Measurements from ENCODE around the gene PAK1. TPM values are rescaled to one million over a fixed set of nuclear protein-coding genes. Genes with fewer than 3 reads are reported as not detected.
"Not testable (repeated sequence)": the region's sequence is repeated elsewhere in the genome, so short reads cannot be mapped to it uniquely, and the experiment has no call there.

Gene PAK1
- total RNA-seq, 4 donors from 2014 or later, result 17.8 to 34.5 (median 21.6) TPM

DNA sequence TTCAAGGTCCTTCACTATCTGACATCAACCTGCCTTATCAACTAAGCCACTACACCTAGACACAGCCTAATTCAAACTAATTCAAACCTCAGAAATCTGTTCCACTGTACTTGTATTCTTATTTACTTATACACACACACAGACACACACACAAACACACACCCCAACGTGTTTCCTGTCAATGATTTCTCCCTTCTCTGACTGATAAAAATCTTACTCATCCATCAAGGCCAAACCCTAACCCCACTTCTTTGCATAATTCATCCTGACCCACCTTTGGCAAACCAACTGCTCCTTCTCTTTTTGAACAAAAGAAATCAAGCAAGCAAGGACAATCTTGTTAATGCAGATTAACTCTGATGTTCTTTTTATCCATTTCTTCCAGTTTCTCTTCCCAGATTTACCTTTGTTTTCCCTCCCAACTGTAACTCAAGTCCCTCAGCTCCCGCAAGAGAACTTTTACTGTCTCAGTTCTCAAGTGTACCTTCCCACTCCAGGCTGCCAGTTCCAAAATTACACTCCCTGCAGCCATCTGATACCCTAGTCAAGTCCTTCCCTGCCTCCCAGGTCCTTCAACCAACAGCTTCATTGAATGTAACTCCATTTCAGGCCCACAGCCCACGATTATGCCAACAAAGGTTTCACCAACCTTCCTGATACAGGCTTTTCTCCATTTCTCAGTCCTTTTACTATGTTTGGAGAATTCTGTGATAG is 78.3 kb downstream of the PAK1 start:
- intact Hi-C loops (cut with DNase I; ENCODE audit: low total_unique reads), result no loop called here
- H3K4me3 ChIP-seq (ENCODE audit: low read depth, poor library complexity, severe bottlenecking), result no peak overlapping the region
- TF ChIP-seq, protein P1, sequence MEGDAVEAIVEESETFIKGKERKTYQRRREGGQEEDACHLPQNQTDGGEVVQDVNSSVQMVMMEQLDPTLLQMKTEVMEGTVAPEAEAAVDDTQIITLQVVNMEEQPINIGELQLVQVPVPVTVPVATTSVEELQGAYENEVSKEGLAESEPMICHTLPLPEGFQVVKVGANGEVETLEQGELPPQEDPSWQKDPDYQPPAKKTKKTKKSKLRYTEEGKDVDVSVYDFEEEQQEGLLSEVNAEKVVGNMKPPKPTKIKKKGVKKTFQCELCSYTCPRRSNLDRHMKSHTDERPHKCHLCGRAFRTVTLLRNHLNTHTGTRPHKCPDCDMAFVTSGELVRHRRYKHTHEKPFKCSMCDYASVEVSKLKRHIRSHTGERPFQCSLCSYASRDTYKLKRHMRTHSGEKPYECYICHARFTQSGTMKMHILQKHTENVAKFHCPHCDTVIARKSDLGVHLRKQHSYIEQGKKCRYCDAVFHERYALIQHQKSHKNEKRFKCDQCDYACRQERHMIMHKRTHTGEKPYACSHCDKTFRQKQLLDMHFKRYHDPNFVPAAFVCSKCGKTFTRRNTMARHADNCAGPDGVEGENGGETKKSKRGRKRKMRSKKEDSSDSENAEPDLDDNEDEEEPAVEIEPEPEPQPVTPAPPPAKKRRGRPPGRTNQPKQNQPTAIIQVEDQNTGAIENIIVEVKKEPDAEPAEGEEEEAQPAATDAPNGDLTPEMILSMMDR (IDR thresholded peaks at IDR 0.05), result no peak
- TF ChIP-seq POLR2A (IDR thresholded peaks at IDR 0.05), result no peak
- no peak for DNase-seq (ENCODE audit: low spot score in 2 of 2)
- 57 to 59% methylated on average over 3 of the region's 3 CpGs for WGBS, 2 donors

DNA sequence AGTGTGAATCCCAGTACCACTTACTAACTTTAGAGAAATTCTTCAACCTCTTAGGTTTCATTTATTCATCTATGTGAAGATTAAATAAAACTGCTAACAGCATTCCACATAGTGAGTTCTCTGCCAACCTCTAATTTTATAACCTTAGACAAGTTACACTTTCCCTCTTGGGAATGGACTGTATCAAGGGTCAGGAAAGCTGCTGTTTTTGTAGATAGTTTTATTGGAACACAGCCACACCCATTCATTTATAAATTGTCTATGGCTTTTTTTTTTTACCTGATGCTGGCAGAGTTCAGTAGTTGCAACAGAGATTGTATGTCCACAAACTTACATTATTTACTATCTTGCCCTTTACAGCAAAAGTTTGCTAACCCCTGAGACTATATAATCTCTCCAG is 81.1 kb downstream of the PAK1 start:
- no peak for DNase-seq (ENCODE audit: low spot score in 2 of 2)
- TF ChIP-seq, protein P1 (IDR thresholded peaks at IDR 0.05), result no peak
- TF ChIP-seq POLR2A (IDR thresholded peaks at IDR 0.05), result no peak
- H3K4me3 ChIP-seq (ENCODE audit: low read depth, poor library complexity, severe bottlenecking), result no peak overlapping the region
- intact Hi-C loops (cut with DNase I; ENCODE audit: low total_unique reads), result no loop called here

DNA sequence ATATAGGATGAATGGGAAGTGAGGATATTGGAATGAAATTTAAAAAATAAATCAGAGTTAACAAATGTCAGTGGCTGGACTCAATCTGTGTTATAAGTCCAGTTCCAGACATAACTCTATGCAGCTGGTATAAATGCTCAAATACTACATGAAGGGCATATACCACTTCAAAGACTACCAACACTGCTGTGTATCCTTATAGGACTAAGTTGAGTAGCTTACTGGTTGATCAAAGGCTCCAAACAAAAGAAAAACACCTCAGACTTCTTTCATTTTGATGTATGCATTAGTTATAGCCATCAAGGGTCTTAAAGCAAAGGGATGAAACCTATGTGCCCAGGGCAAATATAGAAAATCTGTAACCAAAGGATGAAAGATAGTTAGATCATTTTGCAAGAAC is 86.2 kb downstream of the PAK1 start:
- intact Hi-C loops (cut with DNase I; ENCODE audit: low total_unique reads), result no loop called here
- no peak overlapping the region for H3K4me3 ChIP-seq (ENCODE audit: low read depth, poor library complexity, severe bottlenecking)
- DNase-seq (ENCODE audit: low spot score in 2 of 2), result no peak
- TF ChIP-seq POLR2A (IDR thresholded peaks at IDR 0.05), result no peak
- TF ChIP-seq, protein P1 (IDR thresholded peaks at IDR 0.05), result no peak

DNA sequence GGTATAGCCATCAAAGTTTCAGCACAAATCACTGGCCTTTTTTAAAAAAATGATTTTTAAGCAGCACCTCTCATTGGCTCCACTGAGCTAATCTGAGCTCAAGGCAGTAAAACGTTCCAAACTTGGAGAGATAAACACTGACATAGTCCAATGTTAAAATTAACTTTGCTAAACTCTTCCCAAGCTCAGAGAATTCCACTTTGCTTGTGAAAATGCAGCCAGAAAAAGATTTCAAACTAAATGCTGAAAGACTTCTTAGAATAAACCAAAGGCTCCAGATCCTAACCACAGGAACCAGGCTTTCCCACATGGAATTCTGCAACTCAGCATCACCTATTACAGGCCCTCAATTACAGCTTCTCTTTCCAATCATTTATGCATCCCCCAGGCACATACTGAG is 87.7 kb downstream of the PAK1 start:
- H3K4me3 ChIP-seq (ENCODE audit: low read depth, poor library complexity, severe bottlenecking), result no peak overlapping the region
- DNase-seq (ENCODE audit: low spot score in 2 of 2), result no peak
- TF ChIP-seq, protein P1 (IDR thresholded peaks at IDR 0.05), result no peak
- no peak for TF ChIP-seq POLR2A (IDR thresholded peaks at IDR 0.05)
- intact Hi-C loops (cut with DNase I; ENCODE audit: low total_unique reads), result no loop called here
- WGBS, 2 donors, result 26 to 27% methylated on average over 1 of the region's 1 CpG

DNA sequence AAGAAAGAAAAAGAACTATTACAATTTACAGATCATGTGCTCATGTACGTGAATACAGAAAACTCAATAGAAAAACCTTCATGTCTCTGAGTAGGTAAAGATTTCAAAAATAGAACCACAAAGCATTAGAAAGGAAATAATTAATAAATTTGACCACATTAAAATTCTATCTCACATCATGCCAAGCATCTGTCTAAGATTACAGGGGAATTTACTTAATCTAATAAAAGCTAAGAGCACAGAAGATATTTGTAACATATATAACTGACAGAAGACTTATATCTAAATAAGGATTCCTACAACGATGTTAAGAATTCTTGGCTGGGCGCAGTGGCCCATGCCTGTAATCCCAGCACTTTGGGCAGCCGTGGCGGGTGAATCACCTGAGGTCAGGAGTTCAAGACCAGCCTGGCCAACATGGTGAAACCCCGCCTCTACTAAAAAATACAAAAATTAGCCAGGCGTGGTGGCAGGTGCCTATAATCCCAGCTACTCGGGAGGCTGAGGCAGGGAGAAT is 88.6 kb downstream of the PAK1 start:
- 91 to 92% methylated on average over 8 of the region's 8 CpGs for WGBS, 2 donors
- DNase-seq (ENCODE audit: low spot score in 2 of 2); intact Hi-C loops (cut with DNase I; ENCODE audit: low total_unique reads); H3K4me3 ChIP-seq (ENCODE audit: low read depth, poor library complexity, severe bottlenecking): not testable (repeated sequence)

DNA sequence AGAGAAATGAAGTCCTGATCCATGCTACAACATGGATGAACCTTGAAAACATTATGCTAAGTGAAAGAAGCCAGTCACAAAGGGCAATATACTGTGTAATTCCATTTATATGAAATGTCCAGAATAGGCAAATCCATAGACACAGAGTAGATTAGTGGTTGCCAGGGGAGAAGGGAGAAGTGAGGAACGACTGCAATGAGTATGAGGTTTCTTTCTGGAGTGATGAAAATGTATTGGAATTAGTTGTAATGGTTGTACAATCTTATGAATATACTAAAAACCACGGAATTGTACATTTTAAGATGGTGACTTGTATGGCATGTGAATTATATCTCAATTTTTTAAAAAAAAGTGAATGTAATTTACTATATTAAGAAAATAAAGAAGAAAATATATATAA is 89.3 kb downstream of the PAK1 start:
- TF ChIP-seq POLR2A (IDR thresholded peaks at IDR 0.05), result no peak
- TF ChIP-seq, protein P1 (IDR thresholded peaks at IDR 0.05), result no peak
- H3K4me3 ChIP-seq (ENCODE audit: low read depth, poor library complexity, severe bottlenecking), result no peak overlapping the region
- intact Hi-C loops (cut with DNase I; ENCODE audit: low total_unique reads), result no loop called here
- no peak for DNase-seq (ENCODE audit: low spot score in 2 of 2)
- 50 to 71% methylated on average over 2 of the region's 2 CpGs for WGBS, 2 donors

DNA sequence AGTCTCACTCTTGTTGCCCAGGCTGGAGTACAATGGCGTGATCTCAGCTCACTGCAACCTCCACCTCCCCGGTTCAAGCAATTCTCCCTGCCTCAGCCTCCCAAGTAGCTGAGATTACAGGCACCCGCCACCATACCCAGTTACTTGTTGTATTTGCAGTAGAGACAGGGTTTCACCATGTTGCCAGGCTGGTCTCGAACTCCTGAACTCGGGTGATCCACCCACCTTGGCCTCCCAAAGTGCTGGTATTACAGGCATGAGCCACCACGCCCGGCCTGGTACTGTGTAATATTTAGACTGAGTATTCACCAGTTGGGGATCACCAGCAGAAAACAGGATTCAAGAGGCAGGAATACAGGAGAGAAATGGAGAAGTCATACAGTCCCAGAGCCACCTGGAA is 90.5 kb downstream of the PAK1 start:
- DNase-seq (ENCODE audit: low spot score in 2 of 2); H3K4me3 ChIP-seq (ENCODE audit: low read depth, poor library complexity, severe bottlenecking); intact Hi-C loops (cut with DNase I; ENCODE audit: low total_unique reads): not testable (repeated sequence)
- 98% methylated on average over 7 of the region's 7 CpGs for WGBS, 2 donors
